CD4-positive, alpha-beta T cell (primary cell): ENCODE data around the gene MYH11. TPM values are rescaled to one million over a fixed set of nuclear protein-coding genes. Genes with fewer than 3 reads are reported as not detected.

Experiments used
- ATAC-seq: fragments of 200-7000 bp; cut with Tn5 transposase; one replicate; pipeline ENCODE4 v1.10.0; 2022; ENCODE audit warnings: mild to moderate bottlenecking; ENCODE audit not compliant: poor library complexity
- CTCF ChIA-PET: fragments of 350-600 bp; sonication (Branson Sonifier 250); formaldehyde crosslinking; loops from one replicate; lab custom pipeline; 2021; ENCODE audit warnings: antibody characterized with exemption, inconsistent platforms; lab: Charles Lee
- POLR2A ChIA-PET: fragments of 350-600 bp; sonication (Branson Sonifier 250); formaldehyde crosslinking; loops from one replicate; lab custom pipeline; 2021; ENCODE audit warnings: antibody characterized with exemption, inconsistent platforms; lab: Charles Lee
- DNase-seq, 14 experiments: peaks; one replicate each; pipeline ENCODE4 v3.0.0-alpha.2; 2013 to 2020; ENCODE audit warnings: mixed read lengths in 2 of 14
- H3K27ac ChIP-seq, 2 donors: one replicate each; pipeline versions ENCODE4 v1.5.1 to v1.7.0; 2013; ENCODE audit warnings: low read length in 2 of 2, low read depth in 1 of 2, mild to moderate bottlenecking in 1 of 2
- H3K27me3 ChIP-seq, 2 experiments: 1 replicate in 1 of 2; 2 replicates in 1 of 2; pipeline versions ENCODE4 v1.6.1 to v1.7.0; 2013; ENCODE audit warnings: low read length in 2 of 2, control low read depth in 1 of 2, mild to moderate bottlenecking in 1 of 2, moderate library complexity in 1 of 2; ENCODE audit not compliant: insufficient read depth in 2 of 2, control insufficient read depth in 1 of 2
- H3K36me3 ChIP-seq: one replicate; pipeline ENCODE4 v1.6.1; 2013; ENCODE audit warnings: low read length, control low read depth; ENCODE audit not compliant: insufficient read depth
- H3K4me1 ChIP-seq: one replicate; pipeline ENCODE4 v1.6.1; 2013; ENCODE audit warnings: low read length, control low read depth; ENCODE audit not compliant: insufficient read depth
- H3K4me3 ChIP-seq: one replicate; pipeline ENCODE4 v1.5.1; 2013; ENCODE audit warnings: mild to moderate bottlenecking, low read length, moderate library complexity
- H3K9me3 ChIP-seq, 2 experiments: 1 replicate in 1 of 2; 2 replicates in 1 of 2; pipeline versions ENCODE4 v1.6.1 to v1.7.0; 2013; ENCODE audit warnings: low read length in 2 of 2, mild to moderate bottlenecking in 2 of 2, control low read depth in 1 of 2, moderate library complexity in 1 of 2; ENCODE audit not compliant: control insufficient read depth in 1 of 2, insufficient read depth in 1 of 2
- H3K27ac Mint-ChIP-seq: one replicate; pipeline ENCODE4 v1.8.0; 2020; ENCODE audit warnings: mixed read lengths
- H3K27me3 Mint-ChIP-seq: one replicate; pipeline ENCODE4 v1.8.0; 2021; ENCODE audit warnings: mixed read lengths
- H3K36me3 Mint-ChIP-seq: one replicate; pipeline ENCODE4 v1.8.0; 2021; ENCODE audit warnings: low read depth, mixed read lengths
- H3K4me1 Mint-ChIP-seq: one replicate; pipeline ENCODE4 v1.8.0; 2021; ENCODE audit warnings: low read depth, mixed read lengths
- H3K4me3 Mint-ChIP-seq: one replicate; pipeline ENCODE4 v1.8.0; 2020; ENCODE audit warnings: mild to moderate bottlenecking, mixed read lengths
- H3K9me3 Mint-ChIP-seq: one replicate; pipeline ENCODE4 v1.8.0; 2020; ENCODE audit warnings: mixed read lengths
- intact Hi-C, 2 experiments: fragments of 100-400 bp; cut with DNase I in 1 of 2; cut with micrococcal nuclease in 1 of 2; formaldehyde crosslinking; loops; one replicate each; pipeline versions ENCODE4 v1.15.1 to v1.9.0; 2023 to 2025; cut with DNase I, micrococcal nuclease
- total RNA-seq, 174 experiments: library from RNA in 2 of 174; stranded (reverse) in 2 of 174; gene quantifications; one replicate each; pipeline ENCODE4 v1.2.3 and lab custom pipeline; 2021 to 2026
- TF ChIP-seq, protein P1 (sequence below): fragments of 200-600 bp; IDR thresholded peaks from one replicate; pipeline ENCODE4 v1.8.0; 2022; ENCODE audit warnings: antibody characterized with exemption, mild to moderate bottlenecking

Gene MYH11
- total RNA-seq, 2 experiments from 2014 or later = not detected

DNA sequence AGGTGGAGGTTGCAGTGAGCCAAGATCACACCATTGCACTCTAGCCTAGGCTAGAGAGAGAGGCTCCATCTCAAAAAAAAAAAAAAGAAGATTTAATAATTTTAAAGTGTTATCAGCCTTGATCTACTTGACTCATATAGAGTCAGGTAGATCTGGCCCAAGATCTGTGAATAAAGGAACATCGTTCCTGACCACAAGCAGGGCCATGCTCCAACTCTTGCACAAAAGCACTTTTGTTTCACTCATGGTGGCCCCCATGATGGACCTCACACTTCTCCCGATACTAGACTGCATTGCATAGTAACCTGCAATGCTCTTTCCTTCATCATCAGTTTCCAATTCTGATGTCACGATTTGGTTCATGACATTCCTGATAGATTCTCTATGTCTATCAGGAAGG is 5.2 kb upstream of the MYH11 start:
- peaks cover 13 to 15% of the 10 kb centered on the region in 2 experiments for H3K27me3 ChIP-seq
- ATAC-seq (no peak), DNase-seq (no peak)
- peaks cover 20% of the 10 kb centered on the region for H3K36me3 ChIP-seq
- peaks cover 19% of the 10 kb centered on the region for H3K36me3 Mint-ChIP-seq
- intact Hi-C loops = no loop called here
- H3K27me3 Mint-ChIP-seq = peaks cover 9% of the 10 kb centered on the region
- H3K27ac ChIP-seq = no peak overlapping the region
- H3K4me1 ChIP-seq = peaks cover 9% of the 10 kb centered on the region
- no peak overlapping the region for H3K4me3 Mint-ChIP-seq
- no peak overlapping the region for H3K27ac Mint-ChIP-seq
- CTCF ChIA-PET = no interaction called here
- no peaks in the 10 kb centered on the region for H3K9me3 ChIP-seq
- POLR2A ChIA-PET = no interaction called here
- H3K4me1 Mint-ChIP-seq = peaks cover 5% of the 10 kb centered on the region
- TF ChIP-seq, protein P1, sequence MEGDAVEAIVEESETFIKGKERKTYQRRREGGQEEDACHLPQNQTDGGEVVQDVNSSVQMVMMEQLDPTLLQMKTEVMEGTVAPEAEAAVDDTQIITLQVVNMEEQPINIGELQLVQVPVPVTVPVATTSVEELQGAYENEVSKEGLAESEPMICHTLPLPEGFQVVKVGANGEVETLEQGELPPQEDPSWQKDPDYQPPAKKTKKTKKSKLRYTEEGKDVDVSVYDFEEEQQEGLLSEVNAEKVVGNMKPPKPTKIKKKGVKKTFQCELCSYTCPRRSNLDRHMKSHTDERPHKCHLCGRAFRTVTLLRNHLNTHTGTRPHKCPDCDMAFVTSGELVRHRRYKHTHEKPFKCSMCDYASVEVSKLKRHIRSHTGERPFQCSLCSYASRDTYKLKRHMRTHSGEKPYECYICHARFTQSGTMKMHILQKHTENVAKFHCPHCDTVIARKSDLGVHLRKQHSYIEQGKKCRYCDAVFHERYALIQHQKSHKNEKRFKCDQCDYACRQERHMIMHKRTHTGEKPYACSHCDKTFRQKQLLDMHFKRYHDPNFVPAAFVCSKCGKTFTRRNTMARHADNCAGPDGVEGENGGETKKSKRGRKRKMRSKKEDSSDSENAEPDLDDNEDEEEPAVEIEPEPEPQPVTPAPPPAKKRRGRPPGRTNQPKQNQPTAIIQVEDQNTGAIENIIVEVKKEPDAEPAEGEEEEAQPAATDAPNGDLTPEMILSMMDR = no peak
- no peak overlapping the region for H3K4me3 ChIP-seq
- H3K9me3 Mint-ChIP-seq = no peaks in the 10 kb centered on the region

GRCh38 chr16:15858921-15859668 is 2.3 kb upstream of the MYH11 start:
- POLR2A ChIA-PET = interaction anchor here (0.7 kb wide), 1 partner anchor 11 kb away, joined by 3 read pairs; no protein-coding TSS in a partner anchor
- H3K4me1 ChIP-seq = peaks cover 11% of the 10 kb centered on the region
- Mint-ChIP-seq H3K4me3 (no peak overlapping the region), H3K27ac (no peak overlapping the region), H3K4me1 (peaks cover 5% of the 10 kb centered on the region), H3K36me3 (no peaks in the 10 kb centered on the region), H3K27me3 (peaks cover 37% of the 10 kb centered on the region), H3K9me3 (no peaks in the 10 kb centered on the region)
- CTCF ChIA-PET = no interaction called here
- intact Hi-C loops = no loop called here
- H3K4me3 ChIP-seq = no peak overlapping the region
- TF ChIP-seq, protein P1 = no peak
- H3K27me3 ChIP-seq = peaks cover 31 to 33% of the 10 kb centered on the region in 2 experiments
- ATAC-seq = no peak
- H3K27ac ChIP-seq = no peak overlapping the region
- DNase-seq = no peak
- H3K36me3 ChIP-seq = no peaks in the 10 kb centered on the region
- no peaks in the 10 kb centered on the region for H3K9me3 ChIP-seq

- Mint-ChIP-seq H3K4me1 (peaks cover 5% of the 10 kb centered on the region), H3K36me3 (no peaks in the 10 kb centered on the region), H3K27ac (no peak overlapping the region), H3K27me3 (peaks cover 38% of the 10 kb centered on the region), H3K4me3 (no peak overlapping the region), H3K9me3 (no peaks in the 10 kb centered on the region)
- no peak overlapping the region for H3K4me3 ChIP-seq
- no peaks in the 10 kb centered on the region for H3K9me3 ChIP-seq
- H3K4me1 ChIP-seq = peaks cover 11% of the 10 kb centered on the region
- H3K36me3 ChIP-seq = no peaks in the 10 kb centered on the region
- ATAC-seq = no peak
- CTCF ChIA-PET = no interaction called here
- no peak overlapping the region for H3K27ac ChIP-seq
- intact Hi-C loops = no loop called here
- DNase-seq = peak in 2 of 14 experiments; percentile 11 to 17
- POLR2A ChIA-PET = no interaction called here
- TF ChIP-seq, protein P1 = no peak
- peaks cover 33 to 34% of the 10 kb centered on the region in 2 experiments for H3K27me3 ChIP-seq
Observed at GRCh38 chr16:15857724-15858560, 1.1 kb upstream of the MYH11 start.
